Measurements from ENCODE around the gene LRRC2.
A peak's percentile ranks its signal among the peaks of the same experiment; 100 is the strongest.

Gene LRRC2

DNA sequence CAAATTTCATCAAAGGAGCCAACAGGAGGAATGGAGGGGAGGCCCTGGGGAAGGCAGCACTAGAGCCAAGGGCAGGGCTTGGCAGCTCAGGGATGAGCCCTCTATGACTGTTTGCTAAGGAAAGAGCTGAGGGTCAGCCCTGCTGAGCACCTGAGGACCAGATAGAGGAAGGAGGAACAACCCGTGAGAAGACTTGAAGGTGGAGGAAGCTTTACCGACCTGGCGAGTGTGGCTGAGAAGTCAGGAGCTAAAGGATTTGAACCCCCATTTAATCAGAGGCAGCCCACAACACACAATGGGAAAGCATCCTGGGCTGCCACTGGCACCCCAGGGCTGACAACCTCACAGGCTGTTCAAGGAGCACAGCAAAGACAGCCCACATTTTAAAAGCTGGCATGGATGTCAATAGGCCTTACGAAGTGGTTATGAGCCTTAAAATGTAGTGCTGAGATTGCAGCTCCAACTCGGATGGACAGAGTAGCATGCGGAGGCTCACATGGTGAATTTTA lies 20.7 kb upstream of the LRRC2 start:
- DNase-seq = no peak
- Mint-ChIP-seq H3K4me1 (no peaks in the 10 kb centered on the region), H3K9me3 (peaks cover 29% of the 10 kb centered on the region), H3K4me3 (no peak overlapping the region), H3K27ac (peak overlapping the region; percentile 63), H3K36me3 (ENCODE audit: low read depth) (peaks cover 4% of the 10 kb centered on the region), H3K27me3 (ENCODE audit: low read depth, poor library complexity) (peaks cover 3% of the 10 kb centered on the region)
- TF ChIP-seq, protein P1, sequence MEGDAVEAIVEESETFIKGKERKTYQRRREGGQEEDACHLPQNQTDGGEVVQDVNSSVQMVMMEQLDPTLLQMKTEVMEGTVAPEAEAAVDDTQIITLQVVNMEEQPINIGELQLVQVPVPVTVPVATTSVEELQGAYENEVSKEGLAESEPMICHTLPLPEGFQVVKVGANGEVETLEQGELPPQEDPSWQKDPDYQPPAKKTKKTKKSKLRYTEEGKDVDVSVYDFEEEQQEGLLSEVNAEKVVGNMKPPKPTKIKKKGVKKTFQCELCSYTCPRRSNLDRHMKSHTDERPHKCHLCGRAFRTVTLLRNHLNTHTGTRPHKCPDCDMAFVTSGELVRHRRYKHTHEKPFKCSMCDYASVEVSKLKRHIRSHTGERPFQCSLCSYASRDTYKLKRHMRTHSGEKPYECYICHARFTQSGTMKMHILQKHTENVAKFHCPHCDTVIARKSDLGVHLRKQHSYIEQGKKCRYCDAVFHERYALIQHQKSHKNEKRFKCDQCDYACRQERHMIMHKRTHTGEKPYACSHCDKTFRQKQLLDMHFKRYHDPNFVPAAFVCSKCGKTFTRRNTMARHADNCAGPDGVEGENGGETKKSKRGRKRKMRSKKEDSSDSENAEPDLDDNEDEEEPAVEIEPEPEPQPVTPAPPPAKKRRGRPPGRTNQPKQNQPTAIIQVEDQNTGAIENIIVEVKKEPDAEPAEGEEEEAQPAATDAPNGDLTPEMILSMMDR (IDR thresholded peaks at IDR 0.05) = no peak

GRCh38 chr3:46585799-46586693 lies 19.9 kb upstream of the LRRC2 start:
- no peaks in the 10 kb centered on the region for H3K36me3 Mint-ChIP-seq (ENCODE audit: low read depth)

GRCh38 chr3:46584598-46585467 lies 18.7 kb upstream of the LRRC2 start:
- H3K4me1 Mint-ChIP-seq = peaks cover 4% of the 10 kb centered on the region
- TF ChIP-seq, protein P1 (IDR thresholded peaks at IDR 0.05) = no peak
- no peak overlapping the region for H3K27ac Mint-ChIP-seq
- peaks cover 22% of the 10 kb centered on the region for H3K27me3 Mint-ChIP-seq (ENCODE audit: low read depth, poor library complexity)
- DNase-seq = no peak
- H3K36me3 Mint-ChIP-seq (ENCODE audit: low read depth) = no peaks in the 10 kb centered on the region
- H3K9me3 Mint-ChIP-seq = peaks cover 15% of the 10 kb centered on the region
- H3K4me3 Mint-ChIP-seq = no peak overlapping the region

More at GRCh38 chr3:46585799-46586693, 19.9 kb upstream of the LRRC2 start:
- Mint-ChIP-seq H3K27ac (peak overlapping the region; percentile 63), H3K9me3 (peaks cover 21% of the 10 kb centered on the region), H3K4me3 (no peak overlapping the region), H3K27me3 (ENCODE audit: low read depth, poor library complexity) (peaks cover 10% of the 10 kb centered on the region), H3K4me1 (no peaks in the 10 kb centered on the region)
- no peak for DNase-seq
- TF ChIP-seq, protein P1 (IDR thresholded peaks at IDR 0.05) = no peak

DNA sequence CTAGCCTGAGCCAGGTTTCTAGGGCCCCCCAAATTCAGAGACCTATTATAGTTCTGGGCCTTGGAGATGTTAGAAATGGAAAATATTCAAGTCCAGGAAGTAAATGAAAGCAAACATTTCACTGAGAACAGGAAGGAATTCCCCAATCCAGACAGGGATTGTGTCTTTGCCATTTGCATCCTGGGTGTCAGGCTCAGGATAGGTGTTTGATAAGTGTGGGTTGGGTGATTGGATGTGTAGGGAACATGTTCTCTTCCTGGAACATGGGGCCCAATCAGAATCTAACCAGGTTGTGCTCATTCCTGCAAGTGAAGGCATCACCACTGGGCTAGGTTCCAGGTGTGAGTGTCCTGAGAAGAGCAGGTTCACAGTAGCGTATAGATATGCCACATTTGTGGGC lies 14.6 kb upstream of the LRRC2 start:
- peaks cover 60% of the 10 kb centered on the region for H3K27me3 Mint-ChIP-seq (ENCODE audit: low read depth, poor library complexity)
- no peak for DNase-seq
- no peak overlapping the region for H3K27ac Mint-ChIP-seq
- no peaks in the 10 kb centered on the region for H3K9me3 Mint-ChIP-seq
- H3K36me3 Mint-ChIP-seq (ENCODE audit: low read depth) = no peaks in the 10 kb centered on the region
- peaks cover 40% of the 10 kb centered on the region for H3K4me1 Mint-ChIP-seq
- TF ChIP-seq, protein P1 (IDR thresholded peaks at IDR 0.05) = no peak
- no peak overlapping the region for H3K4me3 Mint-ChIP-seq

DNA sequence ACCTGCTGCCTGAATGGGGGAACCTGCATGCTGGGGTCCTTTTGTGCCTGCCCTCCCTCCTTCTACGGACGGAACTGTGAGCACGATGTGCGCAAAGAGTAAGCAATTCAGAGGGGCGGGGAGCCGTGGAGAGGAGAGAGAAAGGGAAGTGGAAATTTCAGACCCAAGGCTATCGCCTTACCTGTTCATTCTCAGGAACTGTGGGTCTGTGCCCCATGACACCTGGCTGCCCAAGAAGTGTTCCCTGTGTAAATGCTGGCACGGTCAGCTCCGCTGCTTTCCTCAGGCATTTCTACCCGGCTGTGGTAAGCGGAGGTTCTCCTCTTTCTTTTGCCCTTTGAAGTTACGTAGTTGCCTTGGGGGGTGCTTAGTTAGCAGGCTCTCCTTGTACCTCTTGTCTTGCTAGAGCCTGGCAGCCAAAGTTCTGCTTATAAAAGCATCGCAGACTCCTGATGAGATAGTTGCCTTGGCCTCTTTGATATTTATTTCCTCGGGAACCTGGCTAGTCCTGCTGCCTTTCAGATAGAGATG lies 13.7 kb upstream of the LRRC2 start:
- Mint-ChIP-seq H3K9me3 (no peaks in the 10 kb centered on the region), H3K4me3 (peak overlapping the region; percentile 64), H3K27me3 (ENCODE audit: low read depth, poor library complexity) (peaks cover 69% of the 10 kb centered on the region), H3K4me1 (peaks cover 47% of the 10 kb centered on the region), H3K36me3 (ENCODE audit: low read depth) (no peaks in the 10 kb centered on the region), H3K27ac (no peak overlapping the region)
- DNase-seq = no peak
- TF ChIP-seq, protein P1 (IDR thresholded peaks at IDR 0.05) = no peak

Measured in nephron progenitor cell (in vitro differentiated cells).